Stimulated activated naive CD4-positive, alpha-beta T cell treated with Interleukin-2 at 50 U/mL for 16 hours (primary cell): ENCODE data around the gene STRA8.

ENCODE experiments used
- DNase-seq: peaks from one replicate; lab custom pipeline; 2025; lab: John Stamatoyannopoulos, UW

Gene STRA8

DNA sequence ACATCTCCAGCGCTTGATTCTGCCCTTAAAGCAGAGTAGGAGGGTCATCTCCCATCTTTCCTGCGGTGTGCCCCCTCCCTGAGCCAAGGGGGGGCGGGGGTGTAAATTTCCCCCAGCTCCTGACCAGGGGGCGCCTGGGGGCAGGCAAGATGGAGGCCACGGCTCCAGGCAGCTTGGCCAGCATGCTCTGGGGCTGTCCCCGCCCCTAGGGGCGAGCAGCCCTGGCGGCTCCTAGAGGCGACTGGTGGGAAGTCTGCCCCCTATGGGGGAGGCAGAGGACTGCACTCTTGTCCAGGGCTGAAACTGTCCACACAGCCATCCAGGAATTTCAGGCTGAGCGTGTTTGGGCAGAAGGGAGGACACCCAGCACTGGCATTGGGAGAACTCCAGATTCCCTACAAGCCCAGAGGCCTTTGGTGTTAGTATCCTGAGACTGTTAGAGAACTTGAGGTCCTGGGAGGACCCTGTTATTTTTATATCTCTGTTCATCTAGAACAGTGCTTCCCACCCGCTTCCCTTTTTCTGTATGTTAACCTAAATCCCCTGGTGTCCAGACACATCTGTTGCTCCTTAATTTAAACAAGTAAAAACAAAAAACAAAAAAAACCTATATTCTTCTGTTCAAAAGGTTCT, 4.6 kb downstream of the STRA8 start:
- DNase-seq: no peak

DNA sequence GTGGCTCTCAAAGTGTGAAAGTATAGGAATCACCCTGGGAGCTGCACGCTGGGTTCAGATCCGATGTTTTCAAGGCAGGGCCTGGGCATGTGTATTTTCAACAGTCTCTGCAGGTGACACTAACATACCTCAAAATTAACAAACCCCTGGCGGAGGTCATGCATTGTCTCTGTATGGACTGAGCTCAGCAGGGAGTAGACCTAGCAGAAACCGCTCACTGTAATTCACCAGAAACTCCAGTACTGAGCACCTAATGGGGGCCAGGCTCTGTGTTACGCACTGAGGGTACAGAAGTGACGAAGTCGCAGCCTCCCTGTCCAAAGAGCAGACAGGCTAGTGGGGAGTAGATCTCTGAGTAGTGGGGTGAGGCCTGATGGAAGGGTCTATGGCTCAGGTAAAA, 5.6 kb downstream of the STRA8 start:
- DNase-seq: no peak

DNA sequence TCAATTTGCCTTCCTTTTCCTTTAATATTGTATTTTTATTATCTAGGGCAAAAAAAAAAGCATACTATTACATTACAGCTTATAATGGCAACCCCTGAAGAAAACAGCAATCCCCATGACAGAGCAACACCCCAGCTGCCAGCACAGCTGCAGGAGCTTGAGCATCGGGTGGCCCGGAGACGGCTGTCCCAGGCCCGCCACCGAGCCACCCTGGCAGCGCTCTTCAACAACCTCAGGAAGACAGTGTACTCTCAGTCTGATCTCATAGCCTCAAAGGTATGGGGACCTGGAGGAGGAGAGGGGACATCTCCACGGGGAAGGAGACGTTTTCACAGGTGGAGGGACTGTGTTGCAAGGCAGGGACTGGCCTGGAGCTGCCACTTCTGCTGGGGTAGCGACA, 6.8 kb downstream of the STRA8 start:
- DNase-seq: no peak

GRCh38 chr7:135242096-135242684, 8.6 kb downstream of the STRA8 start:
- no peak for DNase-seq

GRCh38 chr7:135245226-135246190, 11.9 kb downstream of the STRA8 start:
- no peak for DNase-seq

GRCh38 chr7:135246191-135246825, 12.7 kb downstream of the STRA8 start:
- DNase-seq: no peak

GRCh38 chr7:135247746-135248471, 14.3 kb downstream of the STRA8 start:
- DNase-seq: no peak

- no peak for DNase-seq
These were observed 14.9 kb downstream of the STRA8 start for GRCh38 chr7:135248546-135248945.

- no peak for DNase-seq
These were observed 18.1 kb downstream of the STRA8 start for GRCh38 chr7:135251496-135252391.

GRCh38 chr7:135253851-135254771, 20.5 kb downstream of the STRA8 start:
- DNase-seq: no peak

GRCh38 chr7:135257790-135258189, 24.2 kb downstream of the STRA8 start:
- DNase-seq: no peak

- DNase-seq: no peak
These were observed 24.9 kb downstream of the STRA8 start for GRCh38 chr7:135258585-135258984.

DNA sequence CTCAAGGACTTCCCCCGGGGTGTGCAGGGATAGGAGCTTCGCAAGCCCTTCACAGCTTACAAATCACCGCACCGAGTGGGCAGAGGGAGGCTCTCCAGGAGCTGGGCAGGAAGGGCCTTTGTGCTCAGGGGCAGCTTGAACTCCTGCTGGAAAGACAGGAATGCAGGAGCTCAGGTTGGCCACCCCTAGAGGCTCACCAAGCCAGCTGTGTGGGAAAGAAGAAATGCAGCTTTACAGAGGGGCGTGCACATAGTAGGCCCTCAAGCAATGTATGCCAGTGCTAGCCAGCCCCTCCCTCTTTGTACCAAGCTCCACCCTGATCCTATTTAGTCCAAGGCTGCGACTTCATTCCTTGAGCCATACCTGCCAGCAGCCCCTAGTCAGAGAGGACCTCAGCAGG, 26.1 kb downstream of the STRA8 start:
- DNase-seq: no peak

DNA sequence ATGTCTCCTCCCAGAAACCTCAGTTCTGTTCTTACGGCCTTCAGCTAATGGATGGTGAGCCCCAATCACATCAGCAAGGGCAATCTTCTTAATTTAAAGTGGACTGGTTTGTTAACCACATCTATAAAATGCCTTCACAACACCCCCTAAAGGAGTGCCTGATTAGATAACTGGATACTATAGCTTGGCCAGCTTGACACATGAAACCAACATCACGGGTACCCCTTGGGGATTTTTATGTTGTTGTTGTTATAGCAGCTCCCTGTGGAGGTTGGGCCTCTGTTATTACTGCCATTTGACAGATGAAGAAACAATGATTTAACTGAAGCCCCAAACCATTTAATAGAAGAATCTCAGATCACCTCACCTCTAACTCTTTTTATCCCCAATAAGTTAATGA, 26.8 kb downstream of the STRA8 start:
- no peak for DNase-seq

- no peak for DNase-seq
These were observed 27.5 kb downstream of the STRA8 start for GRCh38 chr7:135260930-135261721.

DNA sequence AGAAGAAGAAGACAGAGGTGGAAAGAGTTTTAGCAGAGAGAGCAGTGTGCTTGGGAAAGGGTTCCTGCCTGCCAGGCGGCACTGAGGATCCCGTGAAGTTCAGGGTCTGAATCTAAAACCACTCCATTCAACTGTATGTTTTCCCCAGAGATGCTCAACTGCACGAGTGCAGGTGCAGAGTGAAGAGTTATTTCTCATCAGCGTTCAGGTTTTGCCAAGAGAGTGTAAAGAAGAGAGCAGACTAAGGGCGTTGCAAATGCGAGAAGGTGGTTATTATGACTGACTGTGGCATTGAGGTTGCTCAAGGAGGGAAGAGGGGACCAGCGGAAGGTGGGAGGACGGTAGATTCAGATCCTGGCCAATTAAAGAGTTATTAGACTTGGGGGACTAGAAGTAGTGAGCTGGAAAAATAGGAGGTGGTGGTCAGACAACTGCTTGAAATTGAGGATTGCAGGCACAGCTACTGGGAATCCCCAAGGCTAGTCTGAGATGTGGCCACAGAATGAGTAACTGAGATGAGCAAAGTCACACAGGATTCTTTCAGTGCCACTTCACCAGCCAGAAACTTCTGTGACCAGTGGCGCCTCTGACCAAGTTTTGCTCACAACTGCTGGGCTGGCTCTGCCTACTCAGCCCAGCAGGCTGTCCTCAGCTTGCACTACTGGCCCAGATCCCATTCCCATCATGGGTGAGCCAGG, 29.1 kb downstream of the STRA8 start:
- DNase-seq: no peak

DNA sequence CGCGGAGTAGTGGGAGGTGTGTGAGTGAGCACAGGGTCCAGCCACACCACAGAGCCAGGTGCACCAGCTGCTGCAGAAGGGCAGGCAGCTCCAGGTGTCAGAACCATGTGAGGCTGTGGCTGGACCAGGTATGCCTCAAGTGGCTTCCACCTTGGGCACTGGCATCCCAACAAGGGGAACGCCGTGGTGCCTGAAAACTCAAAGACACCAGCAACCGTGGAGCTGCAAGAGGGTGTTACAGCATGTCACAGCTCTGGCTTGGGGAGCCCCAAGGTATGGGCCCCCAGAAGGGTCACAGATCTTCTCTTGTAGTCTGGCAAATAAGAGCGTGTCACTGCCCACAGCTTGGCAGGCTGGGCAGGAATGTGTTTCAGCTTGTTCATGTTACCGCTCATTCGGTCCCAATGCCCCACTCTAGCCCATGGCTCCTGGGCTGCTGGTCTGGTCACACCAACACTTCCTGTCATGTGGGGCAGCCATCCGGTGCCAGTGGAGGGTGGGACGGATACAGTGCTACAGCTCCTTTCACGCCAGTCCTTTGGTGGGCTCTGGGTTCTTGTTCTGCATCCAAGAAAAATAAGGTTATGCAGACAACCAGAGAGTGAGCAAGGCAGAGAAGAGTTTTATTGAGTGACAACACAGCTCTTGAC, 29.8 kb downstream of the STRA8 start:
- no peak for DNase-seq

DNA sequence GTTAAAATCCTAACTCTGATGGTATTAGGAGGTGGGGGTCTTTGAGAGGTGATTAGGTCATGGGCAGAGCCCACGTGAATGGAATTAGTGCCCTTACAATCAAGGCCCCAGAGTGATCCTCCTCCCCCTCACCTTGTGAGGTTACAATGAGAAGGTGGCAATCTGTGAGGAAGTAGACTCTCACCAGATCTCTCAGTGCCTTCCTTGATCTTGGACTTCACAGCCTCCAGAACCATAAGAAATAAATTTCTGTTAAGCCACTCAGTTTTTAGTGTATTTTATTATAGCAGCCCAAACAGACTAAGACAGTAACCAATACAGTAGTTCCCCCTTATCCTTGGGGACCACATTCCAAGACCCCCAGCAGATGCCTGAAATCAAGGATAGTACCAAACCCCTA, 32.0 kb downstream of the STRA8 start:
- DNase-seq: no peak
